DOHH2 (cell line): ENCODE results near the gene AIG1.

Experiments used
- H3F3A ChIP-seq: fragments of 200-600 bp; sonication (generic), shearing (Covaris generic); 2 replicates; pipeline ENCODE4 v1.6.0; 2016; ENCODE audit warnings: antibody characterized with exemption, mild to moderate bottlenecking; ENCODE audit not compliant: control insufficient read depth, insufficient read depth
- H3K27ac ChIP-seq: fragments of 200-600 bp; sonication (generic); 2 replicates; pipeline ENCODE4 v1.5.1; 2014; ENCODE audit warnings: low read depth, mild to moderate bottlenecking, low read length, moderate library complexity
- H3K27me3 ChIP-seq: fragments of 200-600 bp; sonication (generic); 2 replicates; pipeline ENCODE4 v1.6.1; 2014; ENCODE audit warnings: mild to moderate bottlenecking, low read length, mixed read lengths; ENCODE audit not compliant: control insufficient read depth
- H3K36me3 ChIP-seq: fragments of 200-600 bp; sonication (generic); 2 replicates; pipeline ENCODE4 v1.6.1; 2014; ENCODE audit warnings: mild to moderate bottlenecking, low read length, moderate library complexity, mixed read lengths; ENCODE audit not compliant: control insufficient read depth
- H3K4me1 ChIP-seq: fragments of 200-600 bp; sonication (generic); 2 replicates; pipeline ENCODE4 v1.6.1; 2014; ENCODE audit warnings: mild to moderate bottlenecking, low read length, mixed read lengths; ENCODE audit not compliant: control insufficient read depth
- H3K4me2 ChIP-seq: fragments of 200-600 bp; sonication (generic); 2 replicates; pipeline ENCODE4 v1.6.0; 2014; ENCODE audit warnings: mild to moderate bottlenecking, low read length, moderate library complexity
- H3K4me3 ChIP-seq: fragments of 200-600 bp; sonication (generic); 2 replicates; pipeline ENCODE4 v1.5.1; 2014; ENCODE audit warnings: mild to moderate bottlenecking, low read length, mixed read lengths
- H3K79me2 ChIP-seq: fragments of 200-600 bp; sonication (generic); 2 replicates; pipeline ENCODE4 v1.6.1; 2014; ENCODE audit warnings: mild to moderate bottlenecking, low read length, mixed read lengths; ENCODE audit not compliant: control insufficient read depth
- H3K9me2 ChIP-seq: fragments of 200-600 bp; sonication (generic); replicated peaks from 2 replicates; pipeline ENCODE4 v1.6.1; 2014; ENCODE audit warnings: mild to moderate bottlenecking, low read length, mixed read lengths; ENCODE audit not compliant: control insufficient read depth
- H3K9me3 ChIP-seq: fragments of 200-600 bp; sonication (generic); 2 replicates; pipeline ENCODE4 v1.6.1; 2014; ENCODE audit warnings: antibody characterized with exemption, low read length, mixed read lengths; ENCODE audit not compliant: control insufficient read depth, insufficient read depth
- H4K20me1 ChIP-seq: fragments of 200-600 bp; sonication (generic); 2 replicates; pipeline ENCODE4 v1.6.0; 2014; ENCODE audit warnings: low read depth, mild to moderate bottlenecking, antibody characterized with exemption, low read length, moderate library complexity; ENCODE audit not compliant: control insufficient read depth, insufficient read depth
- CTCF ChIP-seq: fragments of 200-600 bp; sonication (generic); IDR thresholded peaks from one replicate; pipeline ENCODE4 v1.5.1; 2014; ENCODE audit warnings: antibody characterized with exemption, mild to moderate bottlenecking, low read depth, low read length; ENCODE audit not compliant: poor library complexity, severe bottlenecking
- EZH2phosphoT487 ChIP-seq: fragments of 200-600 bp; sonication (generic); IDR thresholded peaks from 2 replicates; pipeline ENCODE4 v1.6.1; 2017; ENCODE audit warnings: borderline replicate concordance, mild to moderate bottlenecking, antibody characterized with exemption, low read length, moderate library complexity, mixed read lengths

The AIG1 gene

GRCh38 chr6:143288923-143289322 lies 228.2 kb downstream of the AIG1 start:
- H3K79me2 ChIP-seq, result no peaks in the 10 kb centered on the region
- no peak overlapping the region for H3K4me2 ChIP-seq
- H3K9me2 ChIP-seq, result no peaks in the 10 kb centered on the region
- no peak overlapping the region for H3K27ac ChIP-seq
- TF ChIP-seq CTCF (no peak), EZH2phosphoT487 (no peak)
- H3F3A ChIP-seq, result no peaks in the 10 kb centered on the region
- H3K27me3 ChIP-seq, result no peaks in the 10 kb centered on the region
- no peaks in the 10 kb centered on the region for H3K36me3 ChIP-seq
- no peaks in the 10 kb centered on the region for H3K9me3 ChIP-seq
- no peaks in the 10 kb centered on the region for H3K4me1 ChIP-seq
- no peaks in the 10 kb centered on the region for H4K20me1 ChIP-seq
- no peak overlapping the region for H3K4me3 ChIP-seq

- Histone ChIP-seq H3K4me2 (no peak overlapping the region), H3K27ac (no peak overlapping the region), H3K4me1 (no peaks in the 10 kb centered on the region), H3K9me2 (no peaks in the 10 kb centered on the region), H3K9me3 (no peaks in the 10 kb centered on the region), H3K4me3 (no peak overlapping the region), H3K36me3 (no peaks in the 10 kb centered on the region), H4K20me1 (no peaks in the 10 kb centered on the region), H3K27me3 (no peaks in the 10 kb centered on the region), H3F3A (no peaks in the 10 kb centered on the region), H3K79me2 (no peaks in the 10 kb centered on the region)
- no peak for TF ChIP-seq EZH2phosphoT487
- no peak for TF ChIP-seq CTCF
These were observed 229.5 kb downstream of the AIG1 start for GRCh38 chr6:143290206-143290605.

- Histone ChIP-seq H3F3A (no peaks in the 10 kb centered on the region), H3K4me3 (no peak overlapping the region), H3K27ac (no peak overlapping the region), H3K4me1 (no peaks in the 10 kb centered on the region), H3K4me2 (no peak overlapping the region), H3K27me3 (no peaks in the 10 kb centered on the region), H3K9me3 (no peaks in the 10 kb centered on the region), H3K36me3 (no peaks in the 10 kb centered on the region), H3K79me2 (no peaks in the 10 kb centered on the region), H4K20me1 (no peaks in the 10 kb centered on the region), H3K9me2 (no peaks in the 10 kb centered on the region)
- TF ChIP-seq CTCF, result no peak
These were observed 232.8 kb downstream of the AIG1 start for GRCh38 chr6:143293523-143293922.
